ENCODE results near the gene CD27.

The CD27 gene

DNA sequence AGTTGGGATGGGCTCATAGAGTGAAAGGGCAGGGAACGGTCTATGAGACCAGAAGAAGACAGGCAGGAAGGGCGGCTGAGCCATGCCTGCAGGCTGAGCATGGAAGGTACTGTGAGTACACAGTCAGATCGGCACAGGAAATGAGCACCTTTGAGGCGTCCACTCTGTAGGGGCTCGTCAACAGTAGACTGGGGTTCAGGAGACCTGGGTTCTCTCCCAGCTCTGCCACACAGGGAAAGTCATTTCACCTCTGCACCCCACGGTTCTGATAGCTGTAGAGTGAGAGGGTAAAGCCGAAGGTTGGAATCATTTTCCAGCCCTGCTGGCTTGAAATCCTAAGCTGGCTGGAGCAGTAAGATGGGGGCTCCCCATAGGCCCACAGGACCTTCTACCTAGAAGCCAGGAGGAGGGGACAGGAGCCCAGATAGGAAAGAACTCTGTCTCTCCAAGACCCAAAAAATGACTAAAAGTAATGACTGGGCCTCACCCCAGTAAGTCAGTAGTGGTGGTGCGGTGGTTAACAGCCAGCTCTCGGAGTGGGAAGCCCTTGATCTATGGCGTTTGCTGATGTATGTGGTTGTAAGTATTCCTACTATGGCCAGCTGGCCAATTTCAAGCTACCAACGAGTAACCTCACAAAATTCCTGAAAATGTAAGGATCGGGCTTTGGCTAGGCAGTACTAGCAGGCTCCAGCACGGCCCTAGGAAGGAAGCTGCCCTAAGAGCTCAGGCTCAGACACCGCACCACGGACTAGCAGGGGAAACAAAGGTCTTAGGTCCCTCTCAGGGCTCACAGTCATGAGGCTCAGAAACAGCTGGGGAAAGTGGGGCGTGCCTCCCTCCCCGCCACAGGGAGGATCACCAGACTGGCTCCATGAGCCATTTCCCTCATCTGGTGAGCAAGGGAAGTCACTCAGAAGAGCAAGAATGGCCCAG, 10.3 kb upstream of the CD27 start:
- in situ Hi-C loops (cut with MboI; ENCODE audit: low sequenced_read_pairs) = no loop called here

DNA sequence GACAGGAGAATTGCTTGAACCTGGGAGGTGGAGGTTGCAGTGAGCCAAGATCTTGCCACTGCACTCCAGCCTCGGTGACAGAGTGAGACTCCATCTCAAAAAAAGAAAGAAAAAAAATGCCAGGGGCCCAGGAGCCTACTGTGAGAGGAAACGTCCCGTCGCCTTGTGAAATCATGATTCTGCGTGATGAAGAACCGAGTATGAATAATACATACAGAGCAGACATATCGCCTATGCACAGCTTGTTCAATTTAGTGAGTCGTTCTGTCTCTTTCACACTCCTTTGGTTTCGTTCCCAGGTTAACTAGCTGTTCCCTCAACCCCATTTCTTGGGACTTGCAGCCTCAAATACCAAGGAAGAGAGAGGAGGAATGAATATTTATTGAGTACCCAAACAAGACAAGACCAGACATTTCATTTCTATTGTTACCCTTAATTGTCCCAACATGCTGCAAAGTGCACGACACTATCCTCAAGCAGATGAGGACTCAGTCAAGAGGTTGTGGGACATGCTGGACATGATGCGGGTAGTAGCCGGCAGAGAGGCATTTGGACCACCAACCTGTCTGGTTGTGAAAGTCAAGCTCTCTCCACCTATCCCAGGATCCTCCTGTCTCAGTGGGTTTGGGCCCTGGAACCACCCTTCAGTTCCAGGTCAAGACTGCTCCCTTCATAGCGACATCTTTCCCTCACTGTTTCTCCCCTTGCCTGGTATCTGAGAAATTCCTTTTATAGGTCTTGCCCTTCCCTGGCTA, 8.6 kb upstream of the CD27 start:
- in situ Hi-C loops (cut with MboI; ENCODE audit: low sequenced_read_pairs) = no loop called here

DNA sequence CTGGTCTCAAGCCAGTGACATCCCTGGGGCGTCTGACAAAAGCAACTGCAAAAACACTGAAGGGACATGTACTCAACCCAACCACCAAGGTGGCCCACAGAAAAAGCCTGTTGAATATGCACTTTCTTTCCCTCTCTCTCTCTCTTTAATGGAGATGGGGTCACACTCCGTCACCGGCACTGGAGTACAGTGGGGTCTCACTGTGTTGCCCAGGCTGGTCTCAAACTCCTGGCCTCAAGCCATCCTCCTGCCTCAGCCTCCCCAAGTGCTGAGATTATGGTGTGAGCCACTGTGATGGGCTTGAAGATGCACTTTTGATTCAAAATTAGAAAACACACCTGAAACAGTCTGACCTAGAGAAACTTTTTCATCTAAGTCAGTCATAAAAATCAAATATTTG, 7.2 kb upstream of the CD27 start:
- in situ Hi-C loops (cut with MboI; ENCODE audit: low sequenced_read_pairs) = no loop called here

DNA sequence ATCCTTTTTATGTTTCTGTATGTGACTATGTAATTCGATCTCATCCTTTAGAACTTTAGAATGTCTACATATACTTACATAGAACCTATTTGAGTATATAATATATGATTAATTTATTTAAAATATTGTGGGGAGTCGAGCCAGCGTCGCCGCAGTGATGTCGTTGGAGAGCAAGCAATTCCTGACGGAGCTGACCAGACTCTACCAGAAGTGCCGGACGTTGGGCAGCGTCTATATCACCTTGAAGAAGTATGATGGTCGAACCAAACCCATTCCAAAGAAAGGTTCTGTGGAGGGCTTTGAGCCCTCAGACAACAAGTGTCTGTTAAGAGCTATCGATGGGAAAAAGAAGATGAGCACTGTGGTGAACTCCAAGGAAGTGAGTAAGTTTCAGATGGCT, 6.4 kb upstream of the CD27 start:
- in situ Hi-C loops (cut with MboI; ENCODE audit: low sequenced_read_pairs) = no loop called here

DNA sequence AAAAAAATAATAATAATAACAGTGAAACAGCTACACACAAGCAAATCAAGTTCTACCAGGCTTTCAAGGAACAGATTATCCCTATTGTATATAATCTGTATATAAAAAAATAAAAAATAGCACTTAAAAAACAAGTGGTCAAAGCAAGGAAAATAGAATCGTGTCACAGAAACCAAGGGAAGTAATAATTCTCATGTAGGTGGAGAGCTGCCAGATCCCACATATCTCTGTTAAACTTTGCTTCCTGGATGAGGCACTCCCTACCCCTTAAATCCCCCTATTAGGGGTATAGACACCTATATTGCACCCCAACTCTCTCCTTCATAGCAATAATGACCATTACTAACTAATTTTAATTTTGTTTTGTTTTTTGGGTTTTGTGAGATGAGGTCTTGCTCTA, 4.4 kb upstream of the CD27 start:
- in situ Hi-C loops (cut with MboI; ENCODE audit: low sequenced_read_pairs) = no loop called here

DNA sequence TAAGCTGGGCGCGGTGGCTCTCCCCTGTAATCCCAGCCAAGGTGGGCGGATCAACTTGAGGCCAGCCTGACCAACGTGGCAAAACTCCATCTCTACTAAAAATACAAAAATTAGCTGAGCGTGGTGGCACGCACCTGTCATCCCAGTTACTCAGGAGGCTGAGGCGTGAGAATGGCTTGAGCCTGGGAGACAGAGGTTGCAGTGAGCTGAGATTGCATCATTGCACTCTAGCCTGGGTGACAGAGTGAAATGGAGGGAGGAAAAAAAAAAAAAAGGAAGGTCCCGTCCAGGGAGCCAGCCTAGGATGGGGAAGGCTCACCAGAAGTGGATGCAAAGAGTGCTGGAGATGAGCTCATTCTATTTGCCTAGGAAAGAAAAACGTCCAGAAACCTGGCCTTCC, 1.9 kb upstream of the CD27 start:
- in situ Hi-C loops (cut with MboI; ENCODE audit: low sequenced_read_pairs) = no loop called here

DNA sequence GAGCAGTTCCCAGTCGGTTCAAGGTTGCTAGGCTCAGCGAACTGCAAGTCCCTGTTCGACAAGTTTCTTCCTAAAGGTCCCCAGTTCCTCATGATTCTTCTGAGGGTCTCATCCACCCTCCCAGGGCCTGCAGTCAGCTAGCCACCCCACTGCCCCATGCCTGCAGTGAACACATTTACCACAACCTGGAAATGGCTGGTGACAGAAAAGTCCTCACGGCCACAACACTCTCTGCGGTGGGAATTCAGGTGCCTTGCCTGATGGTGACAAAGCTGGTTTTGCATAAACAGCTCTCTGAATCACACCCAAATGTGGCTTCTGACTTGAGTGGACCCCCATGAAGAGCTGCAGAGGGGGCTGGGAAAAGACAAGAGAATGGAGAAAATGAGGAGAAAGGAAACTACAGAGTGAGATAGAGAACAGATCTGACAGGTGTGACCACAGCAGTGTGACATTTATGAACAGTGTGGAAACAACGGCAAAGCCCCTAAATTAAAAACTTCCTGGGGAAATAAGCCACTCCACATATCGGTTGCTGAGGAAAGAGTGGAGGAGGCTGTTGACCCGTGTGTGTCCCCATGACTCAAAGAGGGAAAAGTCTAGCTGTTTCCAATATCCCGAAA, 1.3 kb upstream of the CD27 start:
- in situ Hi-C loops (cut with MboI; ENCODE audit: low sequenced_read_pairs) = no loop called here

DNA sequence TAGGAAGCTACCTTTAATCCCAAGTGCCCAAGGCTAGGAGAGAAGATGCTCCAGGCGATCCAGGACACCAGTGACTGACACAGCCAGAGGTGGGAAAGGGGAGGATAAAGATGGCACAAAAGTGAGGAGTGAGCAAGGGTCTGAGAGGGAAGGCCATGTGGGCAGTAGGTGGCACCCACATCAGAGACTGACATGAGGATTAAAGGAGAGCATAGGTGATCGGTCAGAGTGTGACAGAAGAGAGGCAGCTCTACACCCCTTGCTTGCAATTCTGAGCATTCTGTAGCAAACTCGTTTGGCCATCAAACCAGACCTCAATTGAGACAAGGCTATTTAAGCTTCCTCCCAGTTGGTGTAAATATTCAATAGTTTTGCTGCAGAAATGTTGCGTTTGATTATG, 724 bp upstream of the CD27 start:
- in situ Hi-C loops (cut with MboI; ENCODE audit: low sequenced_read_pairs) = no loop called here

DNA sequence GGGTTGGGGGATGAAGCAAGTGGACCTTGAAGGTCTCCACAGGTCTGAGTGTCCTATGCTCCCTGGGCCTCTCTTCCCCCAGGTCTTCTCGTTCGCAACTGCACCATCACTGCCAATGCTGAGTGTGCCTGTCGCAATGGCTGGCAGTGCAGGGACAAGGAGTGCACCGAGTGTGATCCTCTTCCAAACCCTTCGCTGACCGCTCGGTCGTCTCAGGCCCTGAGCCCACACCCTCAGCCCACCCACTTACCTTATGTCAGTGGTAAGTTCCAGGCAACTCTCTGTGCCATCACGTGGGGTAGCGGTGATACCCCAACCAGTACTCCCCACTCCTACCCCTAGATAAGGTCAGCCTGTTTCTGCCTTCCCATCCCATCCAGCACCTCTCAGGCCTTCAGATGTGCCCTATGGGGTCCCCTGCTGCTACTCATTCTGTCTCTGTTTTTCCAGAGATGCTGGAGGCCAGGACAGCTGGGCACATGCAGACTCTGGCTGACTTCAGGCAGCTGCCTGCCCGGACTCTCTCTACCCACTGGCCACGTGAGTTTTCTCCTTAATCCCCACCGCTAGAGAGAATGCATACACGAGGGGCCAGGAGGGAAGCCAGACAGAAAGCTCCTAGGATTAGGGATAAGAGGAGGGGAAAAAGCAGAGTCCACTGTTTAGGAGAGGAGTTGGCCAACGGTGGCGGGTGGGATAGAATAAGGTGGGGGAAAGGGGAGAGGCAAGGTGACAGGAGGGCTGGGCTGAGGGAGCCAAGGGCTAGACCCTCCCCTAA, 5.5 kb downstream of the CD27 start:
- in situ Hi-C loops (cut with MboI; ENCODE audit: low sequenced_read_pairs) = no loop called here

DNA sequence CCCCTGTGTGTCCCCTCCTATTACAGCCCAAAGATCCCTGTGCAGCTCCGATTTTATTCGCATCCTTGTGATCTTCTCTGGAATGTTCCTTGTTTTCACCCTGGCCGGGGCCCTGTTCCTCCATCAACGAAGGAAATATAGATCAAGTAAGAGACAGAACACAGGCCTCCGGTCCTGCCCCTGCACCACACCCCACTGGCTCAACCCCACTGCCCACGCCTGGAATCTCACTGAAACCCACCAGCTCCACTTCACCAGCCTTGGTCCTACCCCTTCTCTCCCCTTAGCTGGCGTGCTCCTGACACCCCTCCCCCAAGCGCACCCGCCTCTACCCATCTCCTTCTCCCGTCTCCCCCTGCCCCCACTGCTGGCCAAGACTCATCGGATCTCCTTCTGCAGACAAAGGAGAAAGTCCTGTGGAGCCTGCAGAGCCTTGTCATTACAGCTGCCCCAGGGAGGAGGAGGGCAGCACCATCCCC, 6.2 kb downstream of the CD27 start:
- in situ Hi-C loops (cut with MboI; ENCODE audit: low sequenced_read_pairs) = no loop called here

DNA sequence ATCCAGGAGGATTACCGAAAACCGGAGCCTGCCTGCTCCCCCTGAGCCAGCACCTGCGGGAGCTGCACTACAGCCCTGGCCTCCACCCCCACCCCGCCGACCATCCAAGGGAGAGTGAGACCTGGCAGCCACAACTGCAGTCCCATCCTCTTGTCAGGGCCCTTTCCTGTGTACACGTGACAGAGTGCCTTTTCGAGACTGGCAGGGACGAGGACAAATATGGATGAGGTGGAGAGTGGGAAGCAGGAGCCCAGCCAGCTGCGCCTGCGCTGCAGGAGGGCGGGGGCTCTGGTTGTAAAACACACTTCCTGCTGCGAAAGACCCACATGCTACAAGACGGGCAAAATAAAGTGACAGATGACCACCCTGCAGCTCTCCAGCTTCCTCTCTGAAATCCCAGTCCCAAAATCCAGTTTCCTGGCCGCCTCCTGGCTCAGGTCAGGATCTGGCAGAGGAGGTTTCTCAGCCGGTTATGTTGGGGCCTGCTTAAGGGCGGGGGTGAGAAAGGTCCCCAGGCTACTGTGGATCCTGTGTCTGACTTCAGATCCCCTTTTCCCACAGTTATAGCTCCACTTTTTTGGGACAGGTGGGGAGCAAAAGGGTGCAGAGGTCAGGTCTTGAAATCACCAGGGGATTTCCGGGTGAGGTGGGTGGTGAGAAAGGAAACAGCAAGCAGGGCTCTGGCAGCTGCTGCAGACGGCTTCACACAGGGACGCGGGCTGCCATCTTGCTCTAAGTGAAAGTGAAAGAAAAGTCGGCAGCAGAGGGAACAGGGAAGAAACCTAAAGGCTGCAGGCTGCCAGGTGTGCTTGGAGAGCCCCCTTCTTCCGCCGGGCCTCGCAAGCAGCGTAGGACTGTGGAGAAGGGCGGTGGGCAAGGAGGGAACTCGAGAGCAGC, 6.8 kb downstream of the CD27 start, which contains the start of gene TAPBPL:
Gene TAPBPL (plus strand): TSS at position 695 of the 897 bp plus-strand sequence. CDS start 207 bp downstream, outside the sequence.
- in situ Hi-C loops (cut with MboI; ENCODE audit: low sequenced_read_pairs) = no loop called here

DNA sequence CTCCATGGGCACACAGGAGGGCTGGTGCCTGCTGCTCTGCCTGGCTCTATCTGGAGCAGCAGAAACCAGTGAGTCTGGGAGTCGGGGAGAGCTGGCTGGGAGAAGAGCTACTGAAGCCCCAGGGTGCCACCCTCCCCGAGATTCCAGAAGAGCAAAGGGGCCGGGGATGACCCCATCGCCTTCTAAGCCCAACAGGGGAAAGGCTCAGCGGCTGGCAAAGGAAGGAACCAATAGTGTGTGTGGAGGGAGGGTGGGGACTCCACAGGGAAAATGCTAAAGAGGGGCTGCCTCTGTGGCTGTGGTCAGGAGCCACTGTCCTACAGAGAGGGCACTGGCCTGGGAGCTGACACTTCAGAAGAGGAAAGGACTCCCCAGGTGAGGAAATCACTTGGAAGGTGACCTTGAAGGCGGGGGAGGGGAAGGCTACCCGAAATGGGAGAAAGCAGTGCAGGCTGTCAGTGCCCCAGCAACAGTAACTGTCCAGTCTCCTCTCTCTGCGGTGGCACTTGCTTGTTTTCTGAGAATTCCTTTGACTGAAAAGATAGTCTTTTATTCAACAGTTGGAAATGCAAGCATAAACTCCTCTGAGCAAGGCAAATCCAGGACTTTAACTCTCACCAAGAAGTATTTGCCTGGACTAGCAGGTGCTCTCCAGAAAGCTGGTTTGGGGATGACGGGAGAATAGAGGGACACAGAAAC, 7.6 kb downstream of the CD27 start:
- in situ Hi-C loops (cut with MboI; ENCODE audit: low sequenced_read_pairs) = no loop called here

DNA sequence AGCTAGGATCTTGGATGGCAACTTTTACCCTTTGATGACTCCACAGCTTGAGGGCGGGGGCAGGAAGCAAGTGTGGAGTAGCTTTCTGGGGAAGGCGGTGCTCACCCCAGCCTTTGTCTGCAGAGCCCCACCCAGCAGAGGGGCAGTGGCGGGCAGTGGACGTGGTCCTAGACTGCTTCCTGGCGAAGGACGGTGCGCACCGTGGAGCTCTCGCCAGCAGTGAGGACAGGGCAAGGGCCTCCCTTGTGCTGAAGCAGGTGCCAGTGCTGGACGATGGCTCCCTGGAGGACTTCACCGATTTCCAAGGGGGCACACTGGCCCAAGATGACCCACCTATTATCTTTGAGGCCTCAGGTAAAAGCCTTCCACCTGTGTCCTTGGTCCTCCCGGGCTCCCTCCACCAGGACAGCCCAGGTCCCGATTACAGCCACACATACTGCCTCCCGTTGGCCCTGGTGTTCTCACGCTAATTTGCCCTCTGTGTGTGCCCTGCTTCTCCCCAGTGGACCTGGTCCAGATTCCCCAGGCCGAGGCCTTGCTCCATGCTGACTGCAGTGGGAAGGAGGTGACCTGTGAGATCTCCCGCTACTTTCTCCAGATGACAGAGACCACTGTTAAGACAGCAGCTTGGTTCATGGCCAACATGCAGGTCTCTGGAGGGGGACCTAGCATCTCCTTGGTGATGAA, 8.3 kb downstream of the CD27 start:
- in situ Hi-C loops (cut with MboI; ENCODE audit: low sequenced_read_pairs) = no loop called here

DNA sequence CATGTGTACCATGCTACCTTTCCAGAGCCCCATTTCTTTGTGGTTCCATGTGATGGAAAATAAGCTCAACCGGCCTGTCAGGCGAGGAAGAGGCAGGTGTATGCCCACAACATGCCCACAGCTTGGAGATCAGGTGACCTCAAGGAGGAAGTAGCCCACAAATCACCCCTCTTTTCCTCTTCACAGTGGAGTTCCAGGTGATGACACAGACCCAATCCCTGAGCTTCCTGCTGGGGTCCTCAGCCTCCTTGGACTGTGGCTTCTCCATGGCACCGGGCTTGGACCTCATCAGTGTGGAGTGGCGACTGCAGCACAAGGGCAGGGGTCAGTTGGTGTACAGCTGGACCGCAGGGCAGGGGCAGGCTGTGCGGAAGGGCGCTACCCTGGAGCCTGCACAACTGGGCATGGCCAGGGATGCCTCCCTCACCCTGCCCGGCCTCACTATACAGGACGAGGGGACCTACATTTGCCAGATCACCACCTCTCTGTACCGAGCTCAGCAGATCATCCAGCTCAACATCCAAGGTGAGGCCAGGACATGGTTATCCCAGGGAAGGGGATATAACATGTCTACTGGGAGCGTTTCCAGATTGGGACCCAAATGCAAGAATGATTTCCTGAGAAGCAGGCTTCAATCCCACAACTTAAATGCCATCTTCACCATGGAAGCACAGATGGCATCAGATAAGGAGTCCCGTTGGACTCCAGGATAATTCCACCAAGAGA, 12.6 kb downstream of the CD27 start:
- in situ Hi-C loops (cut with MboI; ENCODE audit: low sequenced_read_pairs) = no loop called here

DNA sequence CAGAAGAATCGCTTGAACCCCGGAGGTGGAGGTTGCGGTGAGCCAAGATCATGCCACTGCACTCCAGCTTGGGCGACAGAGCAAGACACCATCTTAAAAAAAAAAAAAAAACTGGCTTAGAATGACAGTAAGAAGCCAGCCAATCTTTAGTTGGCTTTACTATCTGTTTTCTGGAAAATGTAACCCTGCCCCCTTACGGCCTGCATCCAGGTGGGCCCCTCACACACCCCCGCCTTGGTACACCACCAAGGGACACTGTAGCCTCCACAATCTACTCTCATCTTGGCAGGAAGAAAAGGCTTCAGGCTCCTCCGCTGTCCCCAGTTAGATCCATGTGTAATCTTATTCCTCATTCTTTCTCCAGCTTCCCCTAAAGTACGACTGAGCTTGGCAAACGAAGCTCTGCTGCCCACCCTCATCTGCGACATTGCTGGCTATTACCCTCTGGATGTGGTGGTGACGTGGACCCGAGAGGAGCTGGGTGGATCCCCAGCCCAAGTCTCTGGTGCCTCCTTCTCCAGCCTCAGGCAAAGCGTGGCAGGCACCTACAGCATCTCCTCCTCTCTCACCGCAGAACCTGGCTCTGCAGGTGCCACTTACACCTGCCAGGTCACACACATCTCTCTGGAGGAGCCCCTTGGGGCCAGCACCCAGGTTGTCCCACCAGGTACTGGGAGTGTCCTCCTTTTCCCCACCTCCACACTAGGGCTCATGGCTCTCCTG, 13.7 kb downstream of the CD27 start:
- in situ Hi-C loops (cut with MboI; ENCODE audit: low sequenced_read_pairs) = no loop called here

DNA sequence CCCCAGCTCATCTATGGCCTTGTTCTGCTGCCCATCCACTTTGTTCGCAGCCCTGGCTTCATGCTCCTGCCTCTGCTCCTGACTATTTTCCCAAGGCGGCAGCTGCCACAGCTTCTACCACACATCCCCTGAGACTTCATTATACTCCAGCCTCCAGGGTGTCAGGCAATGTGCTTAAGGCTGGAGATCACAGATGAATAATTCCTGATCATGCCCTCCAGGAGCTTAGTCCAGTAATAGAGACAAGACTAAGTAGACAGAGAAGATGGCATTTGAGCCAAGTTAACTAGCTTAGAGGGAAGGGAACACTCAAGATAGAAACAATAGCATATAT, 14.2 kb downstream of the CD27 start:
- in situ Hi-C loops (cut with MboI; ENCODE audit: low sequenced_read_pairs) = no loop called here

DNA sequence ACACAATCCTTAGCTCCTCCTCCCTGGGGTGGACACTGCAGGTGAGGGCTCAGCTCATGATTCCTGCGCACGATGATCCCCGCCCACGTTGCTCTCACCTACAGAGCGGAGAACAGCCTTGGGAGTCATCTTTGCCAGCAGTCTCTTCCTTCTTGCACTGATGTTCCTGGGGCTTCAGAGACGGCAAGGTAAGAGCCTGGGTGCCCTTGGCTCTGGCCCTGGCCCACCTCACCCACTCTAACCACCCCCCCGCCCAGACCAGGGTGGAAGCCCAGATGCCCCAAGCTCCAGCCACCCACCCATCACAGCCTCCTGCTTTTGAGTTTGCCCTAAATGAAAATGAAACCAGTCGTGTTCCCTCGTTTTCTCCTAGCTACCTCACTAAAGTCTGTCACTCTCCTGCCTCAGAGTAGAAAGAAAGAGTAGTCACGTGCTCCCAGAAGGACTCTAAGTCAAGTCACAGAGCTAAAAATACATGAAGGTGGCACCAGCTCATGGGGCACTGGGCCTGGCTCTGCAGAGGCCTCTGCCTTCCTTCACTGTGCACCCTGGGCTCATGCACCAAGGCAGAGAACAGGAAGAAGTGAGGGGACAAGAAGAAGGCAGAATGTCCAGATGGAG, 16.1 kb downstream of the CD27 start:
- in situ Hi-C loops (cut with MboI; ENCODE audit: low sequenced_read_pairs) = no loop called here

Data from hTERT RPE-1 (cell line).